IMR-90 (cell line): Measurements from ENCODE around the gene NUP107.

ENCODE experiments used
- CTCF ChIP-seq: conservative IDR thresholded peaks from 2 replicates; pipeline ENCODE4 v1.5.1; 2012; ENCODE audit warnings: mild to moderate bottlenecking, low read depth, low read length, improper control_type of control experiment
- USF2 ChIP-seq: fragments of 150-350 bp; IDR thresholded peaks from 2 replicates; pipeline ENCODE4 v1.6.1; 2017; ENCODE audit warnings: mild to moderate bottlenecking, antibody characterized with exemption, low read length, low read depth

GRCh38 chr12:68759852-68760251, 73.1 kb downstream of the NUP107 start:
- TF ChIP-seq CTCF = no peak
- no peak for TF ChIP-seq USF2
